Left lung (tissue), 10 donors: ENCODE measurements around the gene PLEKHF1. TPM values are rescaled to one million over a fixed set of nuclear protein-coding genes. Genes with fewer than 3 reads are reported as not detected.
A peak's percentile ranks its signal among the peaks of the same experiment; 100 is the strongest.
"Not testable (repeated sequence)": the region's sequence is repeated elsewhere in the genome, so short reads cannot be mapped to it uniquely, and the experiment has no call there.

ENCODE experiments used
- ATAC-seq: fragments of 200-7000 bp; cut with Tn5 transposase; one replicate; pipeline ENCODE4 v1.9.1; 2020; ENCODE audit warnings: moderate library complexity
- DNase-seq, 4 donors: peaks; one replicate each; pipeline ENCODE4 v3.0.0-alpha.2; 2013 to 2020
- H3K27ac ChIP-seq, 2 donors: fragments of 200-600 bp; sonication (generic) in 1 of 2; one replicate each; pipeline versions ENCODE4 v1.5.0 to v1.8.0; 2020 to 2021
- H3K27me3 ChIP-seq, 2 donors: fragments of 200-600 bp; sonication (generic) in 1 of 2; one replicate each; pipeline versions ENCODE4 v1.5.0 to v1.8.0; 2020 to 2021
- H3K36me3 ChIP-seq, 2 donors: fragments of 200-600 bp; sonication (generic) in 1 of 2; one replicate each; pipeline versions ENCODE4 v1.5.0 to v1.8.0; 2020 to 2021
- H3K4me1 ChIP-seq, 2 donors: fragments of 200-600 bp; one replicate each; pipeline ENCODE4 v1.8.0; 2021
- H3K4me3 ChIP-seq, 2 donors: fragments of 200-600 bp; sonication (generic) in 1 of 2; one replicate each; pipeline versions ENCODE4 v1.5.0 to v1.8.0; 2020 to 2021; ENCODE audit warnings: mild to moderate bottlenecking in 1 of 2
- H3K9me3 ChIP-seq, 2 donors: fragments of 200-600 bp; sonication (generic) in 1 of 2; one replicate each; pipeline versions ENCODE4 v1.5.0 to v1.8.0; 2020 to 2021
- CTCF ChIP-seq, 2 donors: fragments of 200-600 bp; sonication (generic) in 1 of 2; IDR thresholded peaks; one replicate each; pipeline versions ENCODE4 v1.5.0 to v1.8.0; 2021; ENCODE audit warnings: antibody characterized with exemption in 2 of 2
- intact Hi-C, 2 donors: fragments of 100-400 bp; cut with DNase I; formaldehyde crosslinking; loops; one replicate each; pipeline versions ENCODE4 v1.11.2 to v1.14.2; 2022
- polyA plus RNA-seq, 6 donors: library from polyadenylated mRNA; unstranded; fragments of 120-200 nt; gene quantifications; one replicate each; pipeline ENCODE4 v1.2.1, GENCODE V29; 2013; ENCODE audit not compliant: insufficient read length in 6 of 6
- total RNA-seq, 2 donors: library from RNA; stranded (reverse); fragmentation: NEBNext Ultra II Directional; extraction: Animal tissue kit (Norgen Biotek cat#: 25700); gene quantifications; one replicate each; pipeline ENCODE4 v1.2.1, GENCODE V29; 2021
- donor health status: DM: no; HTN: yes; CAD: no.
- donor health status: DM: no; HTN: no; CAD: no.

PLEKHF1 gene
- total and polyA plus RNA-seq, 8 donors: 1.00 to 8.5 (median 1.2) TPM

- Histone ChIP-seq H3K4me3 (no peak overlapping the region), H3K36me3 (peaks cover 0 to 41% of the 10 kb centered on the region in 2 donors), H3K27me3 (no peaks in the 10 kb centered on the region), H3K27ac (no peak overlapping the region), H3K4me1 (peaks cover 0 to 25% of the 10 kb centered on the region in 2 donors), H3K9me3 (no peaks in the 10 kb centered on the region)
- intact Hi-C loops: no loop called here
- no peak for TF ChIP-seq CTCF (IDR thresholded peaks at IDR 0.05)
- no peak for ATAC-seq
- peak in 2 of 4 donors; percentile 15 to 51 for DNase-seq
These were observed 43.5 kb downstream of the PLEKHF1 start for GRCh38 chr19:29708554-29709439.

GRCh38 chr19:29709440-29709798, 44.2 kb downstream of the PLEKHF1 start:
- H3K4me3 ChIP-seq, ATAC-seq, H3K27me3 ChIP-seq, H3K9me3 ChIP-seq, intact Hi-C loops, H3K27ac ChIP-seq: not testable (repeated sequence)
- Histone ChIP-seq H3K36me3 (peaks cover 0 to 34% of the 10 kb centered on the region in 2 donors), H3K4me1 (peaks cover 5 to 31% of the 10 kb centered on the region in 2 donors)
- DNase-seq: peak in 1 of 4 donors; percentile 1

GRCh38 chr19:29711584-29712132, 46.4 kb downstream of the PLEKHF1 start:
- ATAC-seq (no peak), DNase-seq (peak in 1 of 4 donors; percentile 17)
- Histone ChIP-seq H3K9me3 (no peaks in the 10 kb centered on the region), H3K27me3 (no peaks in the 10 kb centered on the region), H3K36me3 (peaks cover 0 to 18% of the 10 kb centered on the region in 2 donors), H3K4me3 (no peak overlapping the region), H3K27ac (no peak overlapping the region), H3K4me1 (peaks cover 16 to 44% of the 10 kb centered on the region in 2 donors)
- no peak for TF ChIP-seq CTCF (IDR thresholded peaks at IDR 0.05)
- intact Hi-C loops: loop anchor here in 1 of 2 donors (5.0 kb wide), 1 partner anchor 104 kb away; the partner anchor contains the start of gene POP4

GRCh38 chr19:29712744-29713516, 47.7 kb downstream of the PLEKHF1 start:
- no peak overlapping the region for H3K4me3 ChIP-seq
- peak in 1 of 4 donors; percentile 19 for DNase-seq
- no peak for ATAC-seq
- TF ChIP-seq CTCF (IDR thresholded peaks at IDR 0.05): no peak
- no peaks in the 10 kb centered on the region for H3K27me3 ChIP-seq
- H3K36me3 ChIP-seq: peaks cover 0 to 5% of the 10 kb centered on the region in 2 donors
- H3K27ac ChIP-seq: peak overlapping the region in 1 of 2 donors; percentile 8
- intact Hi-C loops: loop anchor here in 1 of 2 donors (5.0 kb wide), 1 partner anchor 106 kb away; the partner anchor contains the start of gene POP4
- no peaks in the 10 kb centered on the region for H3K9me3 ChIP-seq
- H3K4me1 ChIP-seq: peaks cover 16 to 47% of the 10 kb centered on the region in 2 donors

- TF ChIP-seq CTCF (IDR thresholded peaks at IDR 0.05): no peak
- peak; percentile 17 for ATAC-seq
- intact Hi-C loops: loop anchor here in 1 of 2 donors (5.0 kb wide), 1 partner anchor 107 kb away; the partner anchor contains the start of gene POP4
These were observed 49.2 kb downstream of the PLEKHF1 start for GRCh38 chr19:29714371-29714952.

More at GRCh38 chr19:29714371-29714952, 49.2 kb downstream of the PLEKHF1 start:
- Histone ChIP-seq H3K27ac (peak overlapping the region; percentile 89 to 93), H3K4me1 (peaks cover 16 to 46% of the 10 kb centered on the region in 2 donors), H3K27me3 (no peaks in the 10 kb centered on the region), H3K9me3 (no peaks in the 10 kb centered on the region), H3K4me3 (peak overlapping the region; percentile 84 to 85), H3K36me3 (no peaks in the 10 kb centered on the region)
- peak in 1 of 4 donors; percentile 34 for DNase-seq
